GM19452 (cell line): ENCODE measurements around the gene TBX19.

Experiments
- ATAC-seq: cut with Tn5 transposase; IDR thresholded peaks from one replicate; pipeline ENCODE4 v1.9.1; 2021; ENCODE audit not compliant: unreplicated experiment

The TBX19 gene

GRCh38 chr1:168280296-168280927 is at the start of gene TBX19:
TSS of gene TBX19 (plus strand) at chr1:168280877. CDS start at chr1:168281091, 214 bp downstream.
- no peak for ATAC-seq

- peak; percentile 79 for ATAC-seq
These were observed 45.7 kb upstream of the TBX19 start for GRCh38 chr1:168234846-168235547.

- no peak for ATAC-seq
These were observed 45.2 kb upstream of the TBX19 start for GRCh38 chr1:168235548-168235885.

GRCh38 chr1:168235937-168236336 is 44.7 kb upstream of the TBX19 start:
- no peak for ATAC-seq

- no peak for ATAC-seq
These were observed 43.7 kb upstream of the TBX19 start for GRCh38 chr1:168236836-168237611.

GRCh38 chr1:168243198-168243597 is 37.5 kb upstream of the TBX19 start:
- ATAC-seq, result no peak

- no peak for ATAC-seq
These were observed 37.0 kb upstream of the TBX19 start for GRCh38 chr1:168243636-168244212.

- ATAC-seq, result no peak
These were observed 35.6 kb upstream of the TBX19 start for GRCh38 chr1:168245042-168245441.

- no peak for ATAC-seq
These were observed 34.2 kb upstream of the TBX19 start for GRCh38 chr1:168246506-168246905.

- no peak for ATAC-seq
These were observed 28.4 kb upstream of the TBX19 start for GRCh38 chr1:168252204-168252733.

- ATAC-seq, result no peak
These were observed 24.5 kb upstream of the TBX19 start for GRCh38 chr1:168256164-168256563.

- no peak for ATAC-seq
These were observed 23.3 kb upstream of the TBX19 start for GRCh38 chr1:168257397-168257796.

- no peak for ATAC-seq
These were observed 21.1 kb upstream of the TBX19 start for GRCh38 chr1:168259567-168259966.

- ATAC-seq, result no peak
These were observed 20.3 kb upstream of the TBX19 start for GRCh38 chr1:168260393-168260792.

GRCh38 chr1:168261390-168261789 is 19.3 kb upstream of the TBX19 start:
- ATAC-seq, result no peak

- ATAC-seq, result no peak
These were observed 17.5 kb upstream of the TBX19 start for GRCh38 chr1:168263130-168263529.

GRCh38 chr1:168264296-168264695 is 16.4 kb upstream of the TBX19 start:
- ATAC-seq, result no peak

GRCh38 chr1:168265596-168265995 is 15.1 kb upstream of the TBX19 start:
- ATAC-seq, result no peak

GRCh38 chr1:168266644-168267186 is 14.0 kb upstream of the TBX19 start:
- no peak for ATAC-seq

- ATAC-seq, result no peak
These were observed 9.0 kb upstream of the TBX19 start for GRCh38 chr1:168271636-168272035.

GRCh38 chr1:168273575-168273974 is 7.1 kb upstream of the TBX19 start:
- no peak for ATAC-seq
